Measurements from ENCODE around the gene DRC7. TPM values are rescaled to one million over a fixed set of nuclear protein-coding genes. Genes with fewer than 3 reads are reported as not detected.

Gene DRC7
- total RNA-seq, 1 donor from 2014 or later, result not detected

GRCh38 chr16:57781349-57781740, 86.7 kb downstream of the DRC7 start:
- Mint-ChIP-seq H3K27ac (ENCODE audit: unreplicated experiment) (peak overlapping the region; percentile 69), H3K4me1 (ENCODE audit: low read depth) (peaks cover 22% of the 10 kb centered on the region), H3K27me3 (ENCODE audit: low read depth) (no peaks in the 10 kb centered on the region), H3K9me3 (ENCODE audit: low read depth) (no peaks in the 10 kb centered on the region), H3K4me3 (ENCODE audit: unreplicated experiment) (no peak overlapping the region), H3K36me3 (ENCODE audit: low read depth) (peaks cover 30% of the 10 kb centered on the region)
- TF ChIP-seq CTCF (IDR thresholded peaks at IDR 0.05), result no peak
- DNase-seq (ENCODE audit: low spot score), result no peak

Small RNA genes within 50 kb of the gene (microRNA-seq; reads per million reads assigned to microRNA genes)
- gene MIR6772 (ENCODE audit: borderline number of aligned reads), result not detected

Other genes starting within 250 kb of the DRC7 start
- gene CIAPIN1, start 247.4 kb upstream of the DRC7 start, total RNA-seq, result 43.3 to 48.9 TPM (median 46.8 TPM) in 3 replicates
- 30.9 to 40.8 TPM (median 31.6 TPM) in 3 replicates for gene COQ9, start 247.3 kb upstream of the DRC7 start, total RNA-seq
- 38.6 to 53.0 TPM (median 44.8 TPM) in 3 replicates for gene POLR2C, start 232.1 kb upstream of the DRC7 start, total RNA-seq
- 23.7 to 28.5 TPM (median 26.4 TPM) in 3 replicates for gene DOK4, start 208.3 kb upstream of the DRC7 start, total RNA-seq
- 20.9 to 27.2 TPM (median 22.4 TPM) in 3 replicates for gene CCDC102A, start 158.2 kb upstream of the DRC7 start, total RNA-seq
- not detected in 3 replicates for gene ADGRG5, start 152.2 kb upstream of the DRC7 start, total RNA-seq
- 16.8 to 57.8 TPM (median 56.3 TPM) in 3 replicates for gene ADGRG1, start 66.2 kb upstream of the DRC7 start, total RNA-seq
- not detected in 3 replicates for gene ADGRG3, start 26.5 kb upstream of the DRC7 start, total RNA-seq
- gene KATNB1, start 41.0 kb downstream of the DRC7 start, total RNA-seq, result 14.0 to 20.6 TPM (median 14.7 TPM) in 3 replicates
- 74.4 to 135 TPM (median 75.6 TPM) in 3 replicates for gene KIFC3, start 107.7 kb downstream of the DRC7 start, total RNA-seq

Data from chondrocyte (in vitro differentiated cells).